ENCODE measurements around the gene EMC6.
"Not testable (repeated sequence)": the region's sequence is repeated elsewhere in the genome, so short reads cannot be mapped to it uniquely, and the experiment has no call there.

The EMC6 gene

DNA sequence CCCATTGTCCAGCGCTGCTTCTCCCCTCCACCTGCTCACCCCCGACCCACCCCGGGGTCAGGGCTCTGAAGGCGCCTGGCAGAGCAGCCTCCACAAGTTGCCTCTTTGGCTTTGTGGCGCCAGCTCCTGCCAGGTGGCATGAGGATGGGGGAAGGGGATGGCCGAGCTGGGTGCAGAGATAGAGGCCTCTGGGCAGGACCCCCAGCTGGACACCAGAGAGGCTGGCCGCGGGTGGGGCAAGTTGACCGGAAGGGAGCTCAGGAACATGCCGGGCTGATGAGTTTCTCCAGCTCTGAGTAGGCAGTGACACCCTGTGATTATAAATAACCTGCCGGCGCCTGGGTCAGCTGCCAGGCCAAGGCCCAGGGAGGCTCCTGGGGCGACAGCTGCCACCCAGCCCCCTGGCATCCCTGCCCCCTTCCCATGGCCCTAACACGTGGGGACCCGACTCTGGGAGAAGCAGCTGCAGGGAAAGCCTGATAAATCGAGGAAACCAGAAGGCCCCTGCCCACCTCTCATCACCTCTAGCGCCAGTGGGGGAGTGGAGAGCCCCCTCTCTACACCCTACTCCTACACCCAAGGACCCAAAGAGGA, 26.6 kb downstream of the EMC6 start:
- peak overlapping the region; percentile 37 for H3K4me3 ChIP-seq (ENCODE audit: low read length)
- TF ChIP-seq, protein P1, sequence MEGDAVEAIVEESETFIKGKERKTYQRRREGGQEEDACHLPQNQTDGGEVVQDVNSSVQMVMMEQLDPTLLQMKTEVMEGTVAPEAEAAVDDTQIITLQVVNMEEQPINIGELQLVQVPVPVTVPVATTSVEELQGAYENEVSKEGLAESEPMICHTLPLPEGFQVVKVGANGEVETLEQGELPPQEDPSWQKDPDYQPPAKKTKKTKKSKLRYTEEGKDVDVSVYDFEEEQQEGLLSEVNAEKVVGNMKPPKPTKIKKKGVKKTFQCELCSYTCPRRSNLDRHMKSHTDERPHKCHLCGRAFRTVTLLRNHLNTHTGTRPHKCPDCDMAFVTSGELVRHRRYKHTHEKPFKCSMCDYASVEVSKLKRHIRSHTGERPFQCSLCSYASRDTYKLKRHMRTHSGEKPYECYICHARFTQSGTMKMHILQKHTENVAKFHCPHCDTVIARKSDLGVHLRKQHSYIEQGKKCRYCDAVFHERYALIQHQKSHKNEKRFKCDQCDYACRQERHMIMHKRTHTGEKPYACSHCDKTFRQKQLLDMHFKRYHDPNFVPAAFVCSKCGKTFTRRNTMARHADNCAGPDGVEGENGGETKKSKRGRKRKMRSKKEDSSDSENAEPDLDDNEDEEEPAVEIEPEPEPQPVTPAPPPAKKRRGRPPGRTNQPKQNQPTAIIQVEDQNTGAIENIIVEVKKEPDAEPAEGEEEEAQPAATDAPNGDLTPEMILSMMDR (IDR thresholded peaks at IDR 0.05; ENCODE audit: insufficient read depth, low read depth, low read length, missing control alignments), result no peak
- DNase-seq (ENCODE audit: low read depth), result no peak

DNA sequence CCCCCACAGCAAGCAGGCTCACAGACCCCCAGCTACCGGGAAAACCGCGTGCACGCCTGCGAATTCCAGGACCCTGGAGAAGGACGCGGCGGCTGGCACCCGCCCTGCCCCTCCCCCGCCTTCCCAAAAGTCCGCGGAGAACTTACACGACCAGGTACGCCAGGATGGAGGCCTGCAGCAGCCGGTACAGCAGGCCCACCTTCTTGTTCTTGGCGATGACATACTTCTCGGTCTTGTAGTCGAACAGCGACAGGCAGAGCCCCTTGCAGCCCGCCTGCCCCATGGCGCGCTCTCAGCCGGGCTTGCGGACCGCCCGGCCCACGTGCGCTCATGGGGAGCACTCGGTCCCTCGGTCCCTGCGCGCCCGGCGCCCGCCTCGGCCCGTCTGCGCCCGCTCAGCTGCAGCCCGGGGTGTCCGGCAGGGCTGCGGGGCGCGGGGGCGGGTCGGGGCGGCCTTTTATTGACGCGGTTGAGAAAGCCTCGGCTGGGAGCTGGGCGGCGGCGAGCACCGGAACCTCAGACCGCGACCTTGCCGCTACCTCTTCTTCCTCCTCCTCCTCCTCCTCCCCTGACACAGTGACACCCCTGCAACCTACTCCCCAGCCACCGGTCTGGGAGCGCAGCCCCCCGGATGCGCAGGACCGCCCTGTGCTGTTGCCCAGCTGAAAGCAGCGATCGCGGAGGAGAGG, 27.3 kb downstream of the EMC6 start, which contains the start of gene P2RX5:
TSS of gene P2RX5 (minus strand) at position 433 of the 689 bp plus-strand sequence. CDS start at position 283, 150 bp downstream.
- peak within 1 kb of the TSS; percentile 37 for H3K4me3 ChIP-seq (ENCODE audit: low read length)
- DNase-seq (ENCODE audit: low read depth), result peak; percentile 27
- TF ChIP-seq, protein P1 (IDR thresholded peaks at IDR 0.05; ENCODE audit: insufficient read depth, low read depth, low read length, missing control alignments), result no peak

DNA sequence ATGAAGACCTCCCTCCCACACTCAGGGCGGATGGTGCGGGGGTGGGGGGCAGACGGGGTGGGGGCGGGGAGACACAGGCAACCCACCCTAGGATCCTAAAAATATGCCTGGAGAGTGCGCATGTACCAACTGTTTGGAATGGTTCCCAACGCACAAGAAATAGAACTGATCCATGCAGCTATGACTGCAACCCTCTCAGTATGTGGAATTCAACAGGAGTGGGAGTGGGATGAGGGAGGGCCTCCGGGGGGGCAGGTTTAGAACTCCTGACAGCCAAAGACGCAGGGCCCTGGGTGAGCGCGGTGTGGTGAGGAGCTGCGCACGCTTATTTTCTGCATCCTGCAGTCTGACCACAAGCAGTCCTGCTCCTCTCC, 28.5 kb downstream of the EMC6 start:
- TF ChIP-seq, protein P1 (IDR thresholded peaks at IDR 0.05; ENCODE audit: insufficient read depth, low read depth, low read length, missing control alignments), result no peak
- H3K4me3 ChIP-seq (ENCODE audit: low read length), result no peak overlapping the region
- DNase-seq (ENCODE audit: low read depth), result no peak

DNA sequence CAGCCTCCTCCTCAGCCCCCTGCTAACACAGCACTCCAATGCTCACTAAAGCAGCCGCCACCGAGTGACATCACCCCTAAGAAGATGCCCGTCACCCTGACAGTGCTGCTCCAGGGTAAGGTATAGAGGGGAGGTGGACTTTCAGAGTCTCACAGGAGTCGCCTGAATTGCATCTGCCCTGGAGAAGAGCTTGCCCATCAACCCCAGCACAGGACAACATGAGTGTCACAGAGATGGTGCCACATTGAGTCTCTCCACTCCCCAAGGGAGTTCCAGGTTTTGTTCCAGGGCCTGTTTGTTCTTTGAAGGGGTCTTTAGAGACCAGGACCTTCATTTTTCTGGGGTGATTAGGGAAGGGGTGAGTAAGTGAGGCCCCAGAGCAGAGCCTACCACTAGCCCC, 29.5 kb downstream of the EMC6 start:
- H3K4me3 ChIP-seq (ENCODE audit: low read length), result no peak overlapping the region
- no peak for DNase-seq (ENCODE audit: low read depth)
- TF ChIP-seq, protein P1 (IDR thresholded peaks at IDR 0.05; ENCODE audit: insufficient read depth, low read depth, low read length, missing control alignments), result no peak

DNA sequence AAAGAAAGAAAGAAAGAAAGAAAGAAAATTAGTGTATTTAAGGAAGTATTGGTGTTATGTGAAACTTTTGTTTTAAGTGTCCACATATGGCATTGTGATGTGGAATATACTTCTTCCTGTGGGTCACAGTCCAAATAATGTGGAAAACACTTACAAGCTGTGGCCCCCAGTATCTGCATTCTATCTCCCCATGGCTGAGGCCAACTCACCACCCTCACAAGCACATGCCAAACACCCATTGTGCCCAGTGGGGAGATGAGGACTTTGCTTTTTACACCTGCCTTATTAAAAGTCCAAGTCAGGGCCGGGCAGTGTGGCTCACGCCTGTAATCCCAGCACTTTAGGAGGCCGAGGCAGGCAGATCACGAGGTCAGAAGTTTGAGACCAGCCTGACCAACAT, 31.3 kb downstream of the EMC6 start:
- H3K4me3 ChIP-seq (ENCODE audit: low read length), result no peak overlapping the region
- no peak for DNase-seq (ENCODE audit: low read depth)
- TF ChIP-seq, protein P1 (IDR thresholded peaks at IDR 0.05; ENCODE audit: insufficient read depth, low read depth, low read length, missing control alignments), result no peak

DNA sequence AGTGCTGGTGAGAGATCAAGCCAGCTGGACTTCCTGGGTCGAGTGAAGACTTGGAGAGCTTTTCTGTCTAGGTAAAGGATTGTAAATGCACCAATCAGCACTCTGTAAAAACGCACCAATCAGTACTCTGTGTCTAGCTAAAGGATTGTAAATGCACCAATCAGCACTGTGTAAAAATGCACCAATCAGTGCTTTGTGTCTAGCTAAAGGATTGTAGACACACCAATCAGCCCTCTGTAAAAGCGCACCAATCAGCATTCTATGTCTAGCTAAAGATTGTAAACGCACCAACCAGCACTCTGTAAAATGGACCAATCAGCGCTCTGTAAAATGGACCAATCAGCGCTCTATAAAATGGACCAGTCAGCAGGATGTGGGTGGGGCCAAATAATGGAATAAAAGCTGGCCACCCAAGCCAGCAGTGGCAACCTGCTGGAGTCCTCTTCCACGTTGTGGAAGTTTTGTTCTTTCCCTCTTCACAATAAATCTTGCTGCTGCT, 33.5 kb downstream of the EMC6 start:
- not testable (repeated sequence) for DNase-seq (ENCODE audit: low read depth); H3K4me3 ChIP-seq (ENCODE audit: low read length)

DNA sequence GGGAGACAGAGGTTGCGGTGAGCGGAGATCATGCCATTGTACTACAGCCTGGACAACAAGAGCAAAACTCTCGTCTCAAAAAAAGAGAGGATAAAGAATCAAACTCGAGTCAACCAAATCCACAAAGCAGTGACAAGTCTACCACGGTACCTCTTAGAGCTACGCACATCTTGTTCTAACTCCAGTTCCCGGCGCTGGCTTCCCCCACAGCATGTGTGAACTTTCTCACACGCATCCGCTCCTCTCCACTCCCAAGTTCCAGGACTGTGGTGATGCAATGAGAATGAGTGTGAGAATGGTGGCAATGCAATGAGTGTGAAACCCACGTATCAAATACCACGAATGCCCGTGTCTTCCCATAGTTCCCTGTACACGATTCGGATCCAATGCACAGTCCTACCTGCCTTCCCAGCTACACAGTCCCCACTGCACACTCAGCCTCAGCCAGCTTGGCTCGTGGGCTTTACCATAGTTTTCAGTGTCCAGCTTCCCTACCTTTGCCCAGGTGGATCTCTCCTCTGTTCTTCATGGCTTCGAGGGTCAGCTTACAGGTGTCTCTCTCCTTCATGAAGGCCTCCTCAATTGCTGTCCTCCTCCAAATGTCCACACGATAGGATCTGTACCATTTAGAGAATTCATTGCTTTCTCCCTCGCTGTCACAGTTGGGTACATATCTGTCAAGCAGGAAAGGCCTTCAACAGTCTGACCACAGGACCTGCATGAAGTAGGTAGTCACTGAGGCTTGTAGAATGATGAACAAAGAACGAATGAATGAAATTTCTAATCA, 36.5 kb downstream of the EMC6 start:
- TF ChIP-seq, protein P1 (IDR thresholded peaks at IDR 0.05; ENCODE audit: insufficient read depth, low read depth, low read length, missing control alignments), result no peak
- no peak for DNase-seq (ENCODE audit: low read depth)
- no peak overlapping the region for H3K4me3 ChIP-seq (ENCODE audit: low read length)

DNA sequence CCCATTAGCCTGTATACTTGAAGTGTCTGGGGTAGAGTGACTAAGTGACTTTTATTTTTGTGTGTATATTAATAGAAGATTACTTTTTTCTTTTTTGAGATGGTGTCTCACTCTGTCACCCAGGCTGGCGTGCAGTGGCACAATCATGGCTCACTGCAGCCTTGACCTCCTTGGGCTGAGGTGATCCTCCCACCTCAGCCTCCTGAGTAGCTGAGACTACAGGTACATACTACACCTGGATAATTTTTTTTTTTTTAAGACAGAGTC, 37.0 kb downstream of the EMC6 start:
- H3K4me3 ChIP-seq (ENCODE audit: low read length); DNase-seq (ENCODE audit: low read depth): not testable (repeated sequence)
